PFSK-1 (cell line): ENCODE measurements around the gene TSPAN5.

Experiments
- FOXP2 ChIP-seq: optimal IDR thresholded peaks from 2 replicates; pipeline ENCODE3; 2011; ENCODE audit warnings: borderline replicate concordance, control low read depth, inconsistent platforms; ENCODE audit not compliant: insufficient read depth; ENCODE audit errors: extremely low read length, extremely low read depth
- POLR2AphosphoS5 ChIP-seq: IDR thresholded peaks from 2 replicates; pipeline ENCODE4 v1.6.1; 2012; ENCODE audit warnings: low read depth, mild to moderate bottlenecking, control low read depth, low read length, moderate library complexity
- SIN3A ChIP-seq: IDR thresholded peaks from 2 replicates; pipeline ENCODE4 v1.6.1; 2012; ENCODE audit warnings: mild to moderate bottlenecking, low read length, moderate library complexity, borderline replicate concordance; ENCODE audit not compliant: insufficient read depth
- TAF1 ChIP-seq: IDR thresholded peaks from 2 replicates; pipeline ENCODE4 v1.6.1; 2012; ENCODE audit warnings: low read length, control low read depth, borderline replicate concordance; ENCODE audit not compliant: insufficient read depth
- TF ChIP-seq, protein P1 (sequence below), 2 experiments: IDR thresholded peaks; 2 replicates each; pipeline versions ENCODE4 v1.6.1 to v1.8.0; 2011 to 2012; ENCODE audit warnings: low read depth in 2 of 2, low read length in 2 of 2, control low read depth in 1 of 2, inconsistent platforms in 1 of 2, mild to moderate bottlenecking in 1 of 2, moderate library complexity in 1 of 2; ENCODE audit not compliant: insufficient read depth in 1 of 2

- TF ChIP-seq POLR2AphosphoS5 (no peak), TAF1 (no peak), SIN3A (no peak), FOXP2 (no peak)
- TF ChIP-seq, protein P1, sequence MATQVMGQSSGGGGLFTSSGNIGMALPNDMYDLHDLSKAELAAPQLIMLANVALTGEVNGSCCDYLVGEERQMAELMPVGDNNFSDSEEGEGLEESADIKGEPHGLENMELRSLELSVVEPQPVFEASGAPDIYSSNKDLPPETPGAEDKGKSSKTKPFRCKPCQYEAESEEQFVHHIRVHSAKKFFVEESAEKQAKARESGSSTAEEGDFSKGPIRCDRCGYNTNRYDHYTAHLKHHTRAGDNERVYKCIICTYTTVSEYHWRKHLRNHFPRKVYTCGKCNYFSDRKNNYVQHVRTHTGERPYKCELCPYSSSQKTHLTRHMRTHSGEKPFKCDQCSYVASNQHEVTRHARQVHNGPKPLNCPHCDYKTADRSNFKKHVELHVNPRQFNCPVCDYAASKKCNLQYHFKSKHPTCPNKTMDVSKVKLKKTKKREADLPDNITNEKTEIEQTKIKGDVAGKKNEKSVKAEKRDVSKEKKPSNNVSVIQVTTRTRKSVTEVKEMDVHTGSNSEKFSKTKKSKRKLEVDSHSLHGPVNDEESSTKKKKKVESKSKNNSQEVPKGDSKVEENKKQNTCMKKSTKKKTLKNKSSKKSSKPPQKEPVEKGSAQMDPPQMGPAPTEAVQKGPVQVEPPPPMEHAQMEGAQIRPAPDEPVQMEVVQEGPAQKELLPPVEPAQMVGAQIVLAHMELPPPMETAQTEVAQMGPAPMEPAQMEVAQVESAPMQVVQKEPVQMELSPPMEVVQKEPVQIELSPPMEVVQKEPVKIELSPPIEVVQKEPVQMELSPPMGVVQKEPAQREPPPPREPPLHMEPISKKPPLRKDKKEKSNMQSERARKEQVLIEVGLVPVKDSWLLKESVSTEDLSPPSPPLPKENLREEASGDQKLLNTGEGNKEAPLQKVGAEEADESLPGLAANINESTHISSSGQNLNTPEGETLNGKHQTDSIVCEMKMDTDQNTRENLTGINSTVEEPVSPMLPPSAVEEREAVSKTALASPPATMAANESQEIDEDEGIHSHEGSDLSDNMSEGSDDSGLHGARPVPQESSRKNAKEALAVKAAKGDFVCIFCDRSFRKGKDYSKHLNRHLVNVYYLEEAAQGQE (IDR thresholded peaks at IDR 0.05; ENCODE audit: insufficient read depth in 1 of 2, low read depth in 2 of 2, low read length in 2 of 2): no peak
These were observed 56.1 kb downstream of the TSPAN5 start for GRCh38 chr4:98602270-98602669.
